Measurements from ENCODE around the gene NFIA. TPM values are rescaled to one million over a fixed set of nuclear protein-coding genes. Genes with fewer than 3 reads are reported as not detected.
A peak's percentile ranks its signal among the peaks of the same experiment; 100 is the strongest.

NFIA gene
- total RNA-seq, 2 donors from 2014 or later: 0.88 to 3.1 TPM

GRCh38 chr1:61386770-61387169, 304.4 kb downstream of the NFIA start:
- H3K27ac Mint-ChIP-seq: no peak overlapping the region
- no peak for DNase-seq (ENCODE audit: low spot score in 2 of 2)
- no peak for ATAC-seq
- H3K9me3 Mint-ChIP-seq: no peaks in the 10 kb centered on the region
- H3K36me3 Mint-ChIP-seq: peaks cover 0 to 10% of the 10 kb centered on the region in 2 donors

- Mint-ChIP-seq H3K9me3 (no peaks in the 10 kb centered on the region), H3K36me3 (peaks cover 0 to 10% of the 10 kb centered on the region in 2 donors), H3K27ac (no peak overlapping the region)
- no peak for DNase-seq (ENCODE audit: low spot score in 2 of 2)
- peak in 1 of 2 donors; percentile 51 for ATAC-seq
Observed at GRCh38 chr1:61387829-61388228, 305.5 kb downstream of the NFIA start.

- Mint-ChIP-seq H3K9me3 (no peaks in the 10 kb centered on the region), H3K27ac (no peak overlapping the region)
- no peak for ATAC-seq
Observed at GRCh38 chr1:61388566-61388965, 306.2 kb downstream of the NFIA start.

GRCh38 chr1:61389194-61389925, 307.0 kb downstream of the NFIA start:
- Mint-ChIP-seq H3K36me3 (peaks cover 0 to 6% of the 10 kb centered on the region in 2 donors), H3K27ac (no peak overlapping the region), H3K9me3 (no peaks in the 10 kb centered on the region)
- ATAC-seq (no peak), DNase-seq (ENCODE audit: low spot score in 2 of 2) (no peak)

More at GRCh38 chr1:61388566-61388965, 306.2 kb downstream of the NFIA start:
- peaks cover 0 to 6% of the 10 kb centered on the region in 2 donors for H3K36me3 Mint-ChIP-seq
- DNase-seq (ENCODE audit: low spot score in 2 of 2): no peak

GRCh38 chr1:61389926-61390845, 307.8 kb downstream of the NFIA start:
- no peaks in the 10 kb centered on the region for H3K9me3 Mint-ChIP-seq
- DNase-seq (ENCODE audit: low spot score in 2 of 2): no peak
- H3K27ac Mint-ChIP-seq: no peak overlapping the region
- peaks cover 0 to 6% of the 10 kb centered on the region in 2 donors for H3K36me3 Mint-ChIP-seq
- no peak for ATAC-seq

- ATAC-seq: no peak
- H3K9me3 Mint-ChIP-seq: no peaks in the 10 kb centered on the region
- no peak for DNase-seq (ENCODE audit: low spot score in 2 of 2)
- H3K36me3 Mint-ChIP-seq: peaks cover 0 to 6% of the 10 kb centered on the region in 2 donors
- no peak overlapping the region for H3K27ac Mint-ChIP-seq
Observed at GRCh38 chr1:61391730-61392129, 309.4 kb downstream of the NFIA start.

- DNase-seq (ENCODE audit: low spot score in 2 of 2) (no peak), ATAC-seq (no peak)
- Mint-ChIP-seq H3K36me3 (peaks cover 0 to 4% of the 10 kb centered on the region in 2 donors), H3K27ac (no peak overlapping the region), H3K9me3 (no peaks in the 10 kb centered on the region)
Observed at GRCh38 chr1:61392409-61393242, 310.3 kb downstream of the NFIA start.

GRCh38 chr1:61393575-61393974, 311.2 kb downstream of the NFIA start:
- Mint-ChIP-seq H3K36me3 (no peaks in the 10 kb centered on the region), H3K9me3 (no peaks in the 10 kb centered on the region)
- ATAC-seq: no peak

GRCh38 chr1:61395146-61395800, 312.9 kb downstream of the NFIA start:
- Mint-ChIP-seq H3K9me3 (no peaks in the 10 kb centered on the region), H3K36me3 (no peaks in the 10 kb centered on the region), H3K27ac (no peak overlapping the region)
- ATAC-seq (no peak), DNase-seq (ENCODE audit: low spot score in 2 of 2) (no peak)

More at GRCh38 chr1:61393575-61393974, 311.2 kb downstream of the NFIA start:
- DNase-seq (ENCODE audit: low spot score in 2 of 2): no peak
- H3K27ac Mint-ChIP-seq: no peak overlapping the region

- no peak overlapping the region for H3K27ac Mint-ChIP-seq
- no peaks in the 10 kb centered on the region for H3K36me3 Mint-ChIP-seq
- DNase-seq (ENCODE audit: low spot score in 2 of 2): no peak
- H3K9me3 Mint-ChIP-seq: no peaks in the 10 kb centered on the region
- no peak for ATAC-seq
Observed at GRCh38 chr1:61397495-61397894, 315.1 kb downstream of the NFIA start.

- Mint-ChIP-seq H3K27ac (no peak overlapping the region), H3K36me3 (no peaks in the 10 kb centered on the region), H3K9me3 (no peaks in the 10 kb centered on the region)
- DNase-seq (ENCODE audit: low spot score in 2 of 2) (no peak), ATAC-seq (no peak)
Observed at GRCh38 chr1:61397935-61398334, 315.6 kb downstream of the NFIA start.

GRCh38 chr1:61399199-61399598, 316.8 kb downstream of the NFIA start:
- ATAC-seq (no peak), DNase-seq (ENCODE audit: low spot score in 2 of 2) (no peak)
- Mint-ChIP-seq H3K9me3 (no peaks in the 10 kb centered on the region), H3K27ac (no peak overlapping the region), H3K36me3 (no peaks in the 10 kb centered on the region)

GRCh38 chr1:61400131-61400770, 317.9 kb downstream of the NFIA start:
- H3K9me3 Mint-ChIP-seq: no peaks in the 10 kb centered on the region
- no peaks in the 10 kb centered on the region for H3K36me3 Mint-ChIP-seq
- ATAC-seq: no peak
- DNase-seq (ENCODE audit: low spot score in 2 of 2): no peak
- no peak overlapping the region for H3K27ac Mint-ChIP-seq

GRCh38 chr1:61400997-61401396, 318.6 kb downstream of the NFIA start:
- no peak for DNase-seq (ENCODE audit: low spot score in 2 of 2)
- no peak for ATAC-seq
- no peak overlapping the region for H3K27ac Mint-ChIP-seq
- H3K36me3 Mint-ChIP-seq: no peaks in the 10 kb centered on the region
- H3K9me3 Mint-ChIP-seq: no peaks in the 10 kb centered on the region

GRCh38 chr1:61403679-61404596, 321.6 kb downstream of the NFIA start:
- no peaks in the 10 kb centered on the region for H3K9me3 Mint-ChIP-seq
- DNase-seq (ENCODE audit: low spot score in 2 of 2): no peak
- H3K27ac Mint-ChIP-seq: no peak overlapping the region
- no peak for ATAC-seq
- no peaks in the 10 kb centered on the region for H3K36me3 Mint-ChIP-seq
